Heart right ventricle (tissue), 16 donors: ENCODE data around the gene ADCY4. TPM values are rescaled to one million over a fixed set of nuclear protein-coding genes. Genes with fewer than 3 reads are reported as not detected.

ENCODE experiments used
- ATAC-seq, 8 donors: fragments of 200-7000 bp; cut with Tn5 transposase; one replicate each; pipeline ENCODE4 v1.9.1; 2020; ENCODE audit warnings: mild to moderate bottlenecking in 8 of 8, moderate library complexity in 8 of 8, moderate number of reproducible peaks in 1 of 8
- DNase-seq, 2 donors: peaks; one replicate each; pipeline ENCODE4 v3.0.0-alpha.2; 2020
- H3K27ac ChIP-seq, 10 donors: fragments of 200-600 bp; sonication (generic) in 2 of 10; one replicate each; pipeline versions ENCODE4 v1.5.0 to v1.8.0; 2020 to 2022; ENCODE audit warnings: mild to moderate bottlenecking in 3 of 10
- H3K27me3 ChIP-seq, 7 donors: fragments of 200-600 bp; one replicate each; pipeline ENCODE4 v1.8.0; 2021 to 2022; ENCODE audit warnings: mild to moderate bottlenecking in 2 of 7
- H3K36me3 ChIP-seq, 9 donors: fragments of 200-600 bp; sonication (generic) in 1 of 9; one replicate each; pipeline versions ENCODE4 v1.5.0 to v1.8.0; 2020 to 2022; ENCODE audit warnings: mild to moderate bottlenecking in 2 of 9
- H3K4me1 ChIP-seq, 9 donors: fragments of 200-600 bp; sonication (generic) in 1 of 9; one replicate each; pipeline versions ENCODE4 v1.5.0 to v1.8.0; 2020 to 2022; ENCODE audit warnings: mild to moderate bottlenecking in 4 of 9
- H3K4me3 ChIP-seq, 10 donors: fragments of 200-600 bp; sonication (generic) in 2 of 10; one replicate each; pipeline versions ENCODE4 v1.5.0 to v1.8.0; 2020 to 2022; ENCODE audit warnings: mild to moderate bottlenecking in 7 of 10, moderate library complexity in 2 of 10
- H3K9me3 ChIP-seq, 11 donors: fragments of 200-600 bp in 10 of 11; sonication (generic) in 2 of 11; one replicate each; pipeline versions ENCODE4 v1.5.0 to v1.8.0; 2013 to 2022; ENCODE audit warnings: mild to moderate bottlenecking in 2 of 11, control low read depth in 1 of 11, moderate library complexity in 1 of 11
- WGBS, 2 donors: extraction: QIAGEN DNeasy Blood & Tissue Kit; methylation state at CpG; one replicate each; pipeline ENCODE4 v1.1.7; 2013; ENCODE audit warnings: inconsistent platforms in 1 of 2; 5-methylcytosine and 5-hydroxymethylcytosine counted together
- intact Hi-C, 10 donors: fragments of 100-400 bp; cut with DNase I; formaldehyde crosslinking; loops; one replicate each; pipeline versions ENCODE4 v1.11.1 to v1.14.2; 2022
- polyA plus RNA-seq, 2 donors: library from polyadenylated mRNA; stranded (reverse); fragments of 200-250 nt; gene quantifications; one replicate each; pipeline ENCODE4 v1.2.3, GENCODE V29; 2013
- total RNA-seq, 10 donors: library from RNA; stranded (reverse); fragmentation: NEBNext Ultra II Directional in 3 of 10; extraction: Animal tissue kit (Norgen Biotek cat#: 25700) in 3 of 10; gene quantifications; one replicate each; pipeline versions ENCODE4 v1.2.1 to v1.2.4, GENCODE V29; 2021 to 2023
- TF ChIP-seq, protein P1 (sequence below), 9 donors: fragments of 200-600 bp; sonication (generic) in 2 of 9; IDR thresholded peaks; one replicate each; pipeline versions ENCODE4 v1.5.0 to v1.8.0; 2021 to 2022; ENCODE audit warnings: antibody characterized with exemption in 9 of 9, mild to moderate bottlenecking in 5 of 9, moderate library complexity in 1 of 9
- donor health status: Arrhythmogenic right ventricular cardiomyopathy.
- donor health status: ischemic (EF 13 %, LVEDD 7.1; RV severe dilation, severe dysfunction).
- donor health status: healthy with polysubstance abuse.
- donor health status: DM: no; HTN: yes; CAD: no.
- donor health status: DM: no; HTN: no; CAD: no.
- donor health status: ischemic (EF 25% LVEDD 6.9; RV normal size, moderate dysfunction).
- donor health status: ischemic (EF 25% LVEDD 5.7; RV mildly dilated, moderate dysfunction).
- donor health status: healthy.
- donor health status: DM: yes; HTN: yes; CAD: no.
- donor health status: Ischemic cardiomyopathy.
- donor health status: ischemic (EF 35%, LVEDD 5.7; RV mildly dilated, moderate dysfunction).
- donor health status: nonischemic (EF 11% LVEDD 7.7; RV severe dilation, severe dysfunction).
- donor health status: DM: yes; HTN: yes; CAD: no.
- donor health status: PGD.
- donor health status: ischemic (EF 29% LVEDD 5.4; RV normal size, mild dysfunction).
- donor health status: nonischemic (EF 23%, LVEDD 6.1; RV moderate dilation, normal function).

ADCY4 gene
- total and polyA plus RNA-seq, 12 donors: 17.4 to 104 (median 23.4) TPM

- H3K4me1 ChIP-seq: peaks cover 0 to 27% (median 0%) of the 10 kb centered on the region in 9 donors
- peaks cover 0 to 91% (median 0%) of the 10 kb centered on the region in 9 donors for H3K36me3 ChIP-seq
- no peak overlapping the region for H3K27ac ChIP-seq
- ATAC-seq (no peak), DNase-seq (no peak)
- H3K9me3 ChIP-seq: no peaks in the 10 kb centered on the region
- peaks cover 0 to 9% (median 0%) of the 10 kb centered on the region in 7 donors for H3K27me3 ChIP-seq
- WGBS, 2 donors: 85% methylated on average over 5 to 6 of the region's 6 CpGs
- intact Hi-C loops: no loop called here
- TF ChIP-seq, protein P1, sequence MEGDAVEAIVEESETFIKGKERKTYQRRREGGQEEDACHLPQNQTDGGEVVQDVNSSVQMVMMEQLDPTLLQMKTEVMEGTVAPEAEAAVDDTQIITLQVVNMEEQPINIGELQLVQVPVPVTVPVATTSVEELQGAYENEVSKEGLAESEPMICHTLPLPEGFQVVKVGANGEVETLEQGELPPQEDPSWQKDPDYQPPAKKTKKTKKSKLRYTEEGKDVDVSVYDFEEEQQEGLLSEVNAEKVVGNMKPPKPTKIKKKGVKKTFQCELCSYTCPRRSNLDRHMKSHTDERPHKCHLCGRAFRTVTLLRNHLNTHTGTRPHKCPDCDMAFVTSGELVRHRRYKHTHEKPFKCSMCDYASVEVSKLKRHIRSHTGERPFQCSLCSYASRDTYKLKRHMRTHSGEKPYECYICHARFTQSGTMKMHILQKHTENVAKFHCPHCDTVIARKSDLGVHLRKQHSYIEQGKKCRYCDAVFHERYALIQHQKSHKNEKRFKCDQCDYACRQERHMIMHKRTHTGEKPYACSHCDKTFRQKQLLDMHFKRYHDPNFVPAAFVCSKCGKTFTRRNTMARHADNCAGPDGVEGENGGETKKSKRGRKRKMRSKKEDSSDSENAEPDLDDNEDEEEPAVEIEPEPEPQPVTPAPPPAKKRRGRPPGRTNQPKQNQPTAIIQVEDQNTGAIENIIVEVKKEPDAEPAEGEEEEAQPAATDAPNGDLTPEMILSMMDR (IDR thresholded peaks at IDR 0.05): no peak
- no peak overlapping the region for H3K4me3 ChIP-seq
Measured at GRCh38 chr14:24324024-24324423, 10.8 kb downstream of the ADCY4 start.

DNA sequence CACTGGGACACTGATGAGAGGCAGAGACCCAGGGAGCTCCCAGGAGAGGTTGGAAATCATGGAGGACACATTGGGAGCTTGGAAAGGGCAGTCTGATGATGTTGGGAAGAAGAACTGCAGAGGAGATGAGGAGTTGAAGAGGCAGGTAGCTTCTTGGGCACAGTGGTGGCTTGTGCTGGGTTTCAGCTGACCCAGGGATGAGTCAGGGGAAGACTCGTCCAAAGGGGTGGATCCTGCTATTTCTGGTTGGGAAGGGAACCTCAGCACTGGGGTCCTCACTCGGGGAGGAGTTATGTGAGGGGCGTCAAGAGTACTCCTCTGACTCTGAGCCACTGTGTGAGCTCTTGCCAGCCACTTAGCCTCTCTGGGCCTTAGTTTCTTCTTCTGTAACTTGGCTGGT, 11.5 kb downstream of the ADCY4 start:
- Histone ChIP-seq H3K4me1 (peaks cover 0 to 27% (median 0%) of the 10 kb centered on the region in 9 donors), H3K4me3 (no peak overlapping the region), H3K27ac (no peak overlapping the region), H3K9me3 (no peaks in the 10 kb centered on the region), H3K27me3 (peaks cover 0 to 15% (median 0%) of the 10 kb centered on the region in 7 donors), H3K36me3 (peaks cover 0 to 91% (median 0%) of the 10 kb centered on the region in 9 donors)
- no peak for DNase-seq
- intact Hi-C loops: no loop called here
- ATAC-seq: no peak
- WGBS, 2 donors: 75% methylated on average over 3 of the region's 3 CpGs
- TF ChIP-seq, protein P1 (IDR thresholded peaks at IDR 0.05): no peak

DNA sequence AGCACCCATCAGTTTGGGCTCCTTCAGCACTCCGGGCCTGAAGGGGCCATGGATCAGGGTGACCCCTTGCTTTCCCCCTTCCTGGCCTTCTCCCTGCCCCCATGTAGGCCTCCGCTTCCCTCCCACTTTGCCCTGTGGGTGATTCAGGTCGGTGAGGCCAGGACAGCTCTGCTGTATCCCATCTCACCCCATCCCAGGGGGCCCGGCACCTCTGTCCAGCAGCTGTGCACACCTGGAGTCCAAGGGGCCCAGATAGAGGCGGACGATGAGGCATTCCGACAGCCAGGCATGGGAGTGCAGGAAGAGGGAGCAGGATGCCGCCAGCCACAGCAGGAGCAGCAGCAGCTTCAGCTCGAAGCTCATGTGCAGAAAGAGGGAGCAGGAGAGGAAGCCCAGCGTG, 12.2 kb downstream of the ADCY4 start:
- ATAC-seq: no peak
- Histone ChIP-seq H3K9me3 (no peaks in the 10 kb centered on the region), H3K4me1 (peaks cover 0 to 27% (median 0%) of the 10 kb centered on the region in 9 donors), H3K27me3 (peaks cover 0 to 21% (median 1%) of the 10 kb centered on the region in 7 donors), H3K27ac (no peak overlapping the region), H3K36me3 (peaks cover 0 to 97% (median 0%) of the 10 kb centered on the region in 9 donors), H3K4me3 (no peak overlapping the region)
- 75 to 77% methylated on average over 9 to 10 of the region's 10 CpGs for WGBS, 2 donors
- DNase-seq: no peak
- TF ChIP-seq, protein P1 (IDR thresholded peaks at IDR 0.05): no peak
- intact Hi-C loops: no loop called here

GRCh38 chr14:24321212-24321975, 13.5 kb downstream of the ADCY4 start:
- Histone ChIP-seq H3K36me3 (peaks cover 0 to 87% (median 0%) of the 10 kb centered on the region in 9 donors), H3K4me1 (peaks cover 1 to 28% (median 8%) of the 10 kb centered on the region in 9 donors), H3K4me3 (no peak overlapping the region), H3K27ac (no peak overlapping the region), H3K27me3 (peaks cover 0 to 34% (median 4%) of the 10 kb centered on the region in 7 donors), H3K9me3 (no peaks in the 10 kb centered on the region)
- TF ChIP-seq, protein P1 (IDR thresholded peaks at IDR 0.05): no peak
- WGBS, 2 donors: 88 to 90% methylated on average over 14 of the region's 14 CpGs
- no peak for ATAC-seq
- intact Hi-C loops: no loop called here
- DNase-seq: no peak
